Skeletal muscle tissue (tissue), 4 donors: Measurements from ENCODE around the gene CD109. TPM values are rescaled to one million over a fixed set of nuclear protein-coding genes. Genes with fewer than 3 reads are reported as not detected.

ENCODE experiments used
- H3K27ac ChIP-seq: one replicate; pipeline ENCODE4 v1.7.0; 2013; ENCODE audit warnings: mild to moderate bottlenecking, low read depth, low read length, inconsistent platforms
- H3K27me3 ChIP-seq, 3 donors: one replicate each; pipeline ENCODE4 v1.7.0; 2013; ENCODE audit warnings: low read length in 3 of 3; ENCODE audit not compliant: control insufficient read depth in 3 of 3, insufficient read depth in 3 of 3
- H3K36me3 ChIP-seq, 3 donors: one replicate each; pipeline ENCODE4 v1.7.0; 2013; ENCODE audit warnings: low read length in 3 of 3; ENCODE audit not compliant: control insufficient read depth in 3 of 3, insufficient read depth in 3 of 3
- H3K4me1 ChIP-seq, 3 donors: one replicate each; pipeline ENCODE4 v1.7.0; 2013; ENCODE audit warnings: low read length in 3 of 3, mild to moderate bottlenecking in 3 of 3; ENCODE audit not compliant: control insufficient read depth in 3 of 3, insufficient read depth in 3 of 3
- H3K4me3 ChIP-seq, 3 donors: one replicate each; pipeline ENCODE4 v1.7.0; 2013; ENCODE audit warnings: low read length in 3 of 3
- H3K9ac ChIP-seq, 3 donors: one replicate each; pipeline ENCODE4 v1.7.0; 2013; ENCODE audit warnings: low read length in 3 of 3, mild to moderate bottlenecking in 3 of 3, moderate library complexity in 2 of 3, low read depth in 1 of 3
- H3K9me3 ChIP-seq, 3 donors: one replicate each; pipeline ENCODE4 v1.7.0; 2013; ENCODE audit warnings: low read length in 3 of 3; ENCODE audit not compliant: control insufficient read depth in 3 of 3
- total RNA-seq: library from RNA; depleted of rRNA; stranded (reverse); fragments of >200 nt; gene quantifications from one replicate; pipeline ENCODE4 v1.2.3, GENCODE V29; 2014
- donor health status: Osteomylitis.

CD109 gene
- total RNA-seq, 1 donor from 2014 or later = 19.3 TPM

DNA sequence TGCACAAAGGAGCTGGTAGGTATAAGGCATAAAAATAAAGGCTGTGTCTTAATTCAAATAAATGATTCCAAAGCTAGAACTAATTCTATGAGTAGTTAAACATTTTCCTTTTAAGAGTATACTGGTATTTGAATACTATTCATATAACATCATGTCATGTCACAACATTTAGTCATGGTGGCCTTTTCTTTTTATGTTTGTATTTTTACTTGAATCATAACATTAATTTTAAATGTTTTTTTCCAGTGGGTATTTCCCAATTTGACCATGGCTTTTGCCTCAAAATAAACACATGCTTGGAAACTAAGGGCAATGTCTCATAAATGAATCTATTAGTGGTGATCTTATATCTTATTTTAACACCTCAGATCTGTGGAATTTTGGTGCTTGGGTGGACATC is 177.1 kb downstream of the CD109 start:
- H3K4me3 ChIP-seq = no peak overlapping the region

More for the DNA sequence above, 177.1 kb downstream of the CD109 start:
- Histone ChIP-seq H3K4me1 (no peaks in the 10 kb centered on the region), H3K36me3 (no peaks in the 10 kb centered on the region), H3K27ac (no peak overlapping the region), H3K9me3 (no peaks in the 10 kb centered on the region), H3K9ac (no peak overlapping the region), H3K27me3 (no peaks in the 10 kb centered on the region)

Other genes starting within 250 kb of the CD109 start
- gene CGAS, start 243.9 kb upstream of the CD109 start, total RNA-seq = 7.3 TPM
- 25.6 TPM for gene MTO1, start 234.5 kb upstream of the CD109 start, total RNA-seq
- 25,587 TPM for gene EEF1A1, start 175.2 kb upstream of the CD109 start, total RNA-seq
- gene SLC17A5, start 42.2 kb upstream of the CD109 start, total RNA-seq = 20.9 TPM